SK-N-SH treated with all-trans-retinoic acid at 6 μM for 48 hours (cell line): Measurements from ENCODE around the gene PIGZ.

ENCODE experiments used
- CSDC2 ChIP-seq: fragments of 250-450 bp; sonication (Bioruptor Pico); IDR thresholded peaks from 2 replicates; pipeline ENCODE4 v1.5.0; 2020; ENCODE audit warnings: mild to moderate bottlenecking, moderate library complexity
- CSRNP3 ChIP-seq: fragments of 250-450 bp; sonication (Bioruptor Pico); IDR thresholded peaks from 2 replicates; pipeline ENCODE4 v1.5.1; 2021; ENCODE audit warnings: mild to moderate bottlenecking, moderate library complexity
- OSR1 ChIP-seq: fragments of 250-450 bp; sonication (Bioruptor Pico); IDR thresholded peaks from 2 replicates; pipeline ENCODE4 v1.8.0; 2022; ENCODE audit warnings: moderate library complexity, mild to moderate bottlenecking, inconsistent platforms
- ZFP3 ChIP-seq: fragments of 250-450 bp; sonication (Bioruptor Pico); IDR thresholded peaks from 2 replicates; pipeline ENCODE4 v1.5.0; 2020; ENCODE audit warnings: mild to moderate bottlenecking, moderate library complexity
- ZNF70 ChIP-seq: fragments of 450-650 bp; formaldehyde crosslinking; IDR thresholded peaks from 2 replicates; pipeline ENCODE4 v1.5.0; 2020; ENCODE audit warnings: mild to moderate bottlenecking, moderate library complexity
- ZNF8 ChIP-seq: fragments of 450-650 bp; formaldehyde crosslinking; IDR thresholded peaks from 2 replicates; pipeline ENCODE4 v1.5.0; 2020; ENCODE audit warnings: mild to moderate bottlenecking, moderate library complexity

GRCh38 chr3:196970547-196971093 lies 2.0 kb upstream of the PIGZ start:
- TF ChIP-seq CSDC2 (no peak), ZNF70 (CRISPR knock-in tag) (no peak), ZNF8 (CRISPR knock-in tag) (no peak), ZFP3 (CRISPR knock-in tag) (no peak), OSR1 (CRISPR knock-in tag) (no peak), CSRNP3 (no peak)
